Hematopoietic multipotent progenitor cell treated with erythropoietin and hydrocortisone succinate and interleukin-3 and kit ligand, for 6 days (in vitro differentiated cells): ENCODE results near the gene RBM18.

Source experiments
- DNase-seq: peaks from one replicate; pipeline ENCODE4 v3.0.0-alpha.2; 2015

Gene RBM18

DNA sequence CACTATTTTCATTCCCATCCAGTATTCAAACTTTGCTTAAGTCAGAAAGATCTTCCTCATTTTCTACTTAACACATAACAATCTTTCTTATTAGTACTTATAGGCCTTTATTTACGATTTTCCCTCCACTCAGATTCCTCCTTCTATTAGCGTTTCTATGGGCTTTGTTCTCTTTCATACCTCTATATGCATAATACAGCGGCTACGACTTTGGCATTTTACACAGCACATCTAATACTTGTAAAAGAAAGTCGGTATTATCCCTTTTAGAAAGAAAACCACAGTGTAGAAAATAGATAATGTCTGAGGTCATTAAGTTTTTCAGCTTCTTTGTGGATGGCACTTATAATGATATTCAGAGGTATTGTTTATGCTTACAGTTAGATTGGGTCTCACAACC, 8.4 kb downstream of the RBM18 start:
- no peak for DNase-seq

DNA sequence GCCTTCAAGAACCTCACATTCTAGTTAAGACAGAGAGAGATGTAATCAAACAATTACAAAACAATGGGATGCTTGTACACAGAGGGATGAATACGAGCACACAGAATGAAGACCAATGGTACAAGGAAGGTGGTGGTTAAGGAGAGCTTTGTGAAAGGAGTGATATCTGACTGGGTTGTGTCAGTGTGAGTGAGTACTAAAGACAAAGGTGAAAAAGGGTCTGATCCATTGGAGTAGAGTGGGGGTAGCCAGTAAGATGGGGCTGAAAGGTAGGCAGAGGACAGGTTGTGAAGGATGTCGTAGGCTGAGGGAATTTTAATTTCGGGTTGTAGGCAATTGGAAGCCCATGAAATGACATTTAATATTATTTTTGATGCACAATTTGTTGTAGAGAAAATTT, 9.9 kb downstream of the RBM18 start:
- DNase-seq: no peak

DNA sequence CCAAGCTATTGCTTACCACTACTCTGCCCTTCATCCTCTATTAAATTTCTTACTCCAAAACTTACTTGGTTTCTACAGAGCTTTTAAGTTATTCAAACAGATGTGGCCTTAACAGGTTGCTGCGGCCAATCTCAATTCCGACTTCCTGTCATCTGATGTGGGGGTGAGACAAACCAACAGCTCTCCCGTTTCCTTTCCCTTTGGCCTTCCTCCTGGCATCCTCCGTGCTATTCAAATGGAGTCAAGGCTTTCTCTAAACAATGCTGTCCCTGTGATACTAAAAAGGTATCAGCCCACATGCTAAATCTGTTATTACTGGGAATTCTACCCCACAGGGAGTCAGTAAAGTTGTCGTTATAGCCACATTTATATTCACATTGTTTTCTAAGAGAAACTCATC, 11.8 kb downstream of the RBM18 start:
- no peak for DNase-seq

DNA sequence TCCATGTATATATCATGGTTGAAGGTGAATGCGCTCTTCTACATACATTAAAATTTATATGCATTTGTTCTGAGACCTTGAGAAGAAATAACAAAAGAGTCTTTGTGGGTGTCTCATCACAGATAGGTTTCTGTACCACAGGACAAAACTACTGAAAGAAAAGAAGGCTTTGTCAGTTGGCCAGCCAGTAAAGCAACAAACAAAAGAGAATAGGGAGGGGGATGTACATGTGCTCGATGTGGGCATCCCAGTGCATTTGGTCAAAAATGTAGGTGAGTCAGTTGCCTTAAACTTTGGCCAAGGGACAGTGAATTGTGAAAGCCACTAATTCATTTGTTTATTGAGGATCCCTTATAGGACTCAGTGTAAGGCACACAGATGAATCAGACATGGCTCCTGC, 13.3 kb downstream of the RBM18 start:
- no peak for DNase-seq

DNA sequence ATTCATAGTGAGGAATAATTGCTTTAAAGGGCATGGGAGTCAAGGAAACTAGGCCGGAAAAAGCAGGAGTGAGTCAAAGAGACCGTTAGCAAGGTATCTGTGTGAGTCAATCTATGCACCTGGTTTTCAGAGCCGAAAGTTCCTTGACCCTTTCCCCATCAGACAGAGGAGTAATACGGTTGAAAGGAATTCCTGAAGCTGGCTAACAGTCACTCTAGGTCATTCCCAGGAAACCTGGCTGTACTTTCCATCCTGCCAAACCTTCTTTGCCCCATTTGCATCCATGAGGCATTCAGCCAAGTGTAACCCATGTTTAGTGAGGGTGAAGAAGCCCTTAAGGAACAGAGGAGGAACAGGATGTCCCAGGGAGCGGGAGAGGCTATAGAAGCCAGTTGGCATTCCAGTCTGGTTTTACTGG, 16.2 kb downstream of the RBM18 start:
- no peak for DNase-seq

DNA sequence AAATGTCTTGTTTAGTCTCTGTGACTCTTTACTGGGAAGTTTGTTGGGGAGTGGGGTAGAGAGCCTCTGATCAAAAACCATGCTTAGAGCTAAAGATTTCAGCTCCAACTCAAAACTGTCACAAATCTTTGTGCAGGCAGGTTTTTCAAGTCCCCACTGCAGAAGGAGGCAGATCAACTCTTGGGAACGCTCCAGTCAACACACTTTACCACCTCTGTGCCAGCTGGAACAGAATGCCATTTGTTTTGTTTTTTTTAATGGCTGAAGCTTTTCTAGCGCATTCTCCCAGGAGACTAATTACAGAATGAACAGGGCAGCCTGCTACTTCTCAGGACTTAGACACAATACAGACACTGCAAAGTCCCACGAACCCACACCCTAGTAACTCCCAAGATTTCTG, 18.0 kb downstream of the RBM18 start:
- DNase-seq: no peak

DNA sequence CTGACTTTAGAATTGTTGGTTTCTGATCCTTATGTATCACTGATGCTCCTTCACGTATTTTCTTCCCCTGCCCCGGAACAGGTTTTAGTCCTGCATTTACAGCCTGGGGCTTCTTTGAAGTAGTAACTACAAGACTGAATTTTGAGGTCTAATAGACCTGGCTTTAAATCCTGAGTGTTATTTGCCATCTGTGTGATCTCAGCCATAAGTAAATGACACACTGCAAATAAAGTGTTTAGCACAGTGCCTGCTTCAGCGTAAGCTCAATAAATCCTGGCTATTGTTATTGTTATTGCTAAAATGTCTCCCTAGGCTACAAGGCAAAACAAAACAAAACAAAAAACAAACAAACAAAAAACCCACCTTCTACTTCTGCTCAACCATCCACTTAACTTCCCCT, 20.3 kb downstream of the RBM18 start:
- DNase-seq: no peak

DNA sequence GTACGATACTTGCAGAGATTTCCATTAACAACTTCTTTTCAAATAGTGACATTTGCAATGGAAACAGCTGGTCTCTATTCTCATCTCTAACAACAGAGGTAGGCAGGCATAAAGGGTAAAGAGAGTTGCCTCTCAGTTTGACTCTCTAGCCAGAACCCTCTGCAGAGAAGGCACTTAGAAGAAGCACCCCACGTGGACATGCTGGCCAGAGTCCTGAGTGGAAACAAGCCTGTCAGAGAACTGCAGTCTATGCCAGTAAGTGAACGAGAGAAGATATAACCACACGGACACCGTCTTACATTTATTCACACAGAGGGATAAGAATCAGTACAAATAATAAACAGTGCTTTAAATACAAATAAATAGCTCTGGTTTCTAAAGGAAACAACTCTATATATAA, 24.9 kb downstream of the RBM18 start:
- DNase-seq: no peak

DNA sequence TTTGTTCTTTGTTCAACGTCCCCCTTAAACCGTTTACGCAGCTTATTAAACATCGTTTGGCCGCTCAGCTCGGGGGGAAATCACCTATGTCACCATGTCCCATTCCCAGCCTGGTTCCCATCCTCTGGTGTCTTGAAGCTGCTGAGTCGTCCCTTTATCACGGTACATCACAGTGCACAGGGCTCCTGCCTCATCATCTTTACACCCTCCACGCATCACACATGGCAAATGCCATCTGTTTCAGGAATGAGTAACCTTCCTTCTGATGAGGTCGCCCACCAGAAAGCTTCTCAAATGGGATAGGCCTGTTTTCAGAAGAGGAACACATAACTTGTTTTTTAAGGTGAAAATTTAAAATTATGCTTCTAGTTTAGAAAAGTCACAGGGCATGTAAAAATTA, 28.0 kb downstream of the RBM18 start:
- DNase-seq: no peak

DNA sequence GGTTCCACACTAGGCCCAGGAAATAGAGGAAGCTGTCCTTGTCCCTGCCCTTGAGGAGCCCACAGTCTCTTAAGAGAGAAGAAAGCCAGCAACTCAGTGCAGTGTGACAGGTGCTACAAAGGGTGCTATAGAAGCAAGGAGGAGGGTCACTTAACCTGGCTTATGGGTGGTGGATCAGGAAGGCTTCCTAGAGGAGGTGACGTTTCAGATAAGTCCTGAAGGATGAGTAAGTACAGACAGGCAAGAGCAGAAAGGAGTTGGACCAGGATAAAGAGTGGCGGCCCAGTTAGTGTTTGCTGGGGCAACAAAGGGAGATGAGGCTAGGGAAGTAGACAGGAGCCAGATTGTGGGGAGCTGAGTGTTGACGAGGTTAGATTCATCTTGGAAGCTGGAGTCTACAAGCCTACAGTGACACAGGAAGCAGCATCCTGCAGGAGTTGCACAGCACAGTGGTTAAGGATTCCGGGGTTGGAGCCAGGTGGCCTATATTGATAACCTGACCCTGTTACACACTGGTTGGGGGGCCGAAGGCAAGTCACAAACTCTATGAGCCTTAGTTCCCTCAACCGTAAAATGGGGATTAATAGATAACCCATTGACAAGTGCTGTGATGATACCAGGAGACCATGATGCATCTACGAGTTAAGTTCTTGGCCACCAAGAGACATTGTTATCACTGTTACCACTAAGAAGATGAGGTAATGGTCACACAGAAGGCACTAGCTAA, 30.5 kb downstream of the RBM18 start:
- no peak for DNase-seq

DNA sequence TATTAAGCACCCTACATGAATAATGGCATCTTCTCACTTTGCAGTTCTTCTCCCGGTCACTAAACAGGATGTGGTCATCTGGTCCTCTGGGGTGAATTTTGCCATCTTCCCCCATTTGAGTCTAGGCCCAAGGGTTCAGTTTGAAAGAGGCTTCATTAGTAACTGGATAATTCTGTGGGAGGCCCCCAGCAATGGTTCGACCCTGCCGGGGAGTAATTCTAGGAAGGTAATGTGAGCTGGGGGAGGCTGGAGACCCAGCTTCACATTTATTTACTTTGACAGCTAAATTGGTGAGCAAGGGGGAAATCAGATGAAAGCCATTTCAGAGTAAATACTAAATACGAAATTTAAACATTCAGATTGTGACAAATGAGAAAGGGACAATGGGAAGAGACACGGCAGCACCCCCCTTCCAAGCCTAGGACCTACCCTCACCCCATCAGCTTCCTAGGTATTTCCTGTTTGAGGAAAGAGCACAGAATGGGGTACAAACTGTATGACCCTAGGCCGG, 31.8 kb downstream of the RBM18 start:
- no peak for DNase-seq

DNA sequence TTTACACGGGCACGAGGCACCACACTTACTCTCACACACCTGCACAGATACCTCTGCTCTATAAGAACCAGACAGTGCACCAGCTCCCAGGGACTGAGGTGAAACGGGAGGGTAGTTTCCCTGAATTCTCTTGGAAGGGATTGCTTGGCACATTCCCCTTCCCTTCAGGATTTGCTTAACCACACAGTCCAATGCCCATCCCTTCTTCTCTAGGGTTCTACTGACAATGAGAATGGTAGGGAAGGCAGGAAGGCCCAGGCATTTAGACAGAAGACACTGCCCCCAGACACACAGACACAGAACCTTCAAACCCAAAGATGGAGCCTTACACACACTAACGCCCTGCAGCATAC, 35.2 kb downstream of the RBM18 start:
- no peak for DNase-seq

DNA sequence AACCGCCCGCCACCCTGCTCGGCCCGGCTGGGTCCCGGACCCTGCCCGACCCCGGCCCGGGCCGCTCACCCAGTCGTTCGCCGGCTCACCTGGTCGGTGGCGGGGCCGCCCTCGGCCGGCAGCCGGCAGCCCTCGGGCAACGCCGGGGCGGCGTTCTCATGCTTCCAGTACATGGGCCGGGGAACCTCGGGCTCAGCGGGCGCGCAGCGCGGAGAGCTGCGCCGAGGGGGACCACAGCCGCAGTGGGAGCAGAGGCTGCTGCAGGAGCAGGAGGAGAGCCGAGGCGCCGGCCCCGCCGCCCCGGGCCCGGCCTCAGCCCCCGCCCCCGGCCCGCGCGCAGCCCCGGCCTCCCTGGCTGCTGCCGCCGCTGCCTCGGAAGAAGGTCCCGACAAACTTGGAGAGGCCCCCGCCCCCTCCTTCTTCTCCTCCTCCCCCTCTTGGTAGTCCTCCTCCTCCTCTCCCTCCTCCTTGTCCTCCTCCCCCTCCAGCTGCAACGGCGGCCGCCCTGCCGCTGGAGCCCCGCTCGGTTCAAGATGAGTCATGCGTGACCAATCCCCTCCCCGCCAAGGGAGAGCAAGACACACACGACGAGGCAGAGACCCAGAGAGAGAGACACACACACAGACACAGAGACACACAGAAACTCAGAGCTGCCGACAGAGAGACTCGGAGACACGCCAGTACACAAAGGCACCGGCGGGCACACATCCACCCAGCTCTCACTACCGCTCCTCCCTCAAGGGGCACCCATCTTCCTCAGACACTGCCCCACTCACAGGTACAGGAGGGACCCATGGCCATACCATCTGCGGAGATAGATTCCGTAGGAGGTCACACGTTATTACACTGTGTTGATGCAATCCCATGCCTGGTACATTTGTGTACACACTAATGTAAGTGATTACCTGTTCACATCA, 35.8 kb downstream of the RBM18 start, which contains the start of gene LHX6:
LHX6 (minus strand) TSS at position 390 of the 917 bp plus-strand sequence; CDS start at position 173, 217 bp downstream.
- peak; percentile 25 for DNase-seq

DNA sequence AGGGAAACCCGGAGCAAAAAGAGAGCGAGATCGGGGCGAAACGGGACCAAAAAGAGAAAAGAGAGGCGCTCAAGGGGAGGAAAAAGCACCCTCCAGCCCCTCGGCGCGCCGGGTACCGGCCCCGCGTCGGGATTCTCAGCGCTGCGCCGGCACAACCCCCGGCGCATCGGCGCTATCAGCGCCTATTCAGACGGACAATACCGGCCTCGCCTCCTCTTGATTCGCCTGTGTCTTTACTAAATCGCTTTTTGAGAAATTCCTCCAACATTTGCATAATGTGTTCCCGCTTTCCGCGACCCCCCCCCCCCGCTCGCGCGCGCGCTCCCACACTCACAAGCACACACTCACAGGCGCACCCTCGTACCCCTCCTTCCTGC, 36.5 kb downstream of the RBM18 start:
- peak; percentile 43 for DNase-seq

DNA sequence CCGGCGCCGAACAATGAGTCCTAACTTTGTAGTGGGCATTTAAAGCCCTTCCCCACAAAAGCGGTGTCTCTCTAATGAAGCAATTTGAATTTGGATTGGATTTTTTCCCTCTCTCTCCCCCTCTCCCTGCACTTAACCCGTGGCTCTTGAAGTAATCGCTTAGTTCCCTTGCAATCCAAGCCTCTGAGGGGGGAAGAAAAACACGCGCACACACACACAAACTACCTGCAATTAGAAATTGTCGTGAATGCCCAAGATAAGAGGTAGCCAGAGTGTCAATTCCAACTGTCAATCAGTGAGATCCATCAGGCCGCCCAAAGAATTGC, 37.1 kb downstream of the RBM18 start:
- DNase-seq: peak; percentile 22

DNA sequence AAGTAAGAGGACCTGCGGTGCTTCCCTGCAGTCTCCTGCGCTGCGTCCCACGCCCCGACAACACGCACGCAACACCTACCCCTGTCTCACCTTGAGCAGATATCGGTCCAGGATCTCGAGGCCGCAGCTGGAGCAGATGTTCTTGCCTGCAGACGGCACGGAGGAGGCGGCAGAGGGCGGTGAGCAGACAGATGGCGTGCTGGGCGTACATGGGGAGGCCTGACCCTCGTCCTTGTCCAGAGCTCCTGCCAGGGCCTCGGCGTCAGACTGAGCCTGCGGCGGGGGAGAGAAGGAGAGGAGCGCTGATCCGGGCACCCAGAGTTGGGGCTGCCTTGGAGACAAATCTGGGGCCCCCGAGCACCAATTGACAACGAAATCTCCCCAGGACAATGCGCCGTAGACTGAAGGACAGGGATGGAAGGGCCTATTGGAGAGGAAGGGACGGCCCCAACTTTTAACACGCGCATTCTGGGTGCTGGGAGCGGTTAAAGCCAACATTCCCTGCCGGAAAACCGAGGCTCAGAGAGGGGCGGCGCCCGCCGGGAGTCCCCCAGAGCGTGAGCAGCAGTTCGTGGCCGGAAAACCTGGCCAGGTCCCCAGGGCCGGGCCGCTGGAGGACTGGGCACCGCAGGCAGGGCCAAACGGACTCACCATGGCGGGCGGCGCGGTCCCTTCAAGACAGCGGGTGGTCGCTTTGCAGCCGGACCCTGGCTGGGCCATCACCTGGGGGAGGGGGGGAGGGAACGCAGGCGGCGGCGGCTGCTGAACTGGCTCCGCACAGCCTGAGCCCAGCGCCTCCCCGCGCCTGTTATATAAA, 37.7 kb downstream of the RBM18 start:
- no peak for DNase-seq

DNA sequence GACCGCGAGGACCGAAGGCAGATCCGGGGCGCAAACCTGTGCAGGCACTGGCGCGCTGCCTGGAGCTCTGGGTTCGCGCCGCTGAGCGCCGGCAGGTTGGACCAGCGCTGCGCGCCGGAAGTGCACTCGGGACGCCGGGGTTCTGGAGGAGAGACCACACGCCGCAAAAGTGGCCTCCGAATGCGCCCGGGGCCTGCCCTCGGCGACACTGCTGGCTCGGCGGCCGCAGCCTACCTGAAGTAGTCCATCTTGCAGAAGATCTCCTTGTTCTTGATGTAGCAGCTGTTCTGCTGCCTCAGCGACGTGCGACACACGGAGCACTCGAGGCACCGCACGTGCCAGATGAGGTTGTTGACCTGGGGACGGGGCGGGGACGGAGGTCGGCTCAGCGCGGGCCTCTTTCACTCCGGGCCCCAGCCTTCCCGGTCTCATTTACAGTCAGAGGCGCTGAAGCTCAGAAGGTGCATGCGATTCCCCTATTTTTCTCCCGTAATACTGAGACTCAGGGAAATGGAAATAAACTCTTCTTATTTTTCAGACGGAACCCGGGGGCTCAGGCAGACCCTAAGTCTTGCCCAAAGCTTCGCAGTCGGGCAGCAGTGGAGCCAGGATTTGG, 38.4 kb downstream of the RBM18 start:
- no peak for DNase-seq

DNA sequence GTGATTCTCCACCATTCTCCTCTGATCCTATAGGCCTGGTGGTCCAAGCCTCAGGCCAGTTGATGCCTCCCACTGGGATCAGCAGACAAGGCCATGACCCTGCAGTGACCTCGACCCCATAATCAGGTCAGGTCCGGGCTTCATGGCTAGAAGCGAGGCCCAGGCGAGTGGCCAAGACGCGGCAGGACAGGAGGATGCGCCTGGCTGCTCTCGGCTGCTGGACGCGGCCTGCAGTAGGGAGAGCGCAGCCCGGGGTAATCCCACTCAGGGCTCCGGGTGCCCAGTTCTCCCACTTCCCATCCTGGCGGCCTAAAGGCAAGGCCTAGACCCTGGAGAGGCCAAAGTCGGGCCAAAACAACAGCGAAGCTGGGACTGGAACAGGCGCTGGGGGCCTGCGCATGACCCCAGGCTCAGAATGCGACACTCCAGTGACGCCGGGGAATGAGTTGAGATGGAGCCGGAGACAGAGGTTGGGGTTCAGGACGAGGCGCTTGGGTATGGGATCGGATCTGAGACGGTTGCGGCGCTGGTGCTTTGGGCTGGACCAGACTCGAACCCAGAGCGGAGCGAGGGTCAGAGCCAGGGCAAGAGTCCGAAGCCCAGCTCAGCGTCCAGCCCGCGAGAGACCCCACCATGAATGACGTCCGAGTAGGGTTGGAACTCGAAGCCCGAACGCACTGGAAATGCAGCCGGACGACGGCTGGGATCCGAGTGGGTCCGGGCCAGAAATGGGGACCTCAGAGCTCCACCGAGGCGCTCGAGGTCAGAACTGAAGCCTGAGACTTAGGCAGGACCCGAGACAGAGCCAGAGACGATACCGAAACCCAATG, 39.1 kb downstream of the RBM18 start:
- no peak for DNase-seq

DNA sequence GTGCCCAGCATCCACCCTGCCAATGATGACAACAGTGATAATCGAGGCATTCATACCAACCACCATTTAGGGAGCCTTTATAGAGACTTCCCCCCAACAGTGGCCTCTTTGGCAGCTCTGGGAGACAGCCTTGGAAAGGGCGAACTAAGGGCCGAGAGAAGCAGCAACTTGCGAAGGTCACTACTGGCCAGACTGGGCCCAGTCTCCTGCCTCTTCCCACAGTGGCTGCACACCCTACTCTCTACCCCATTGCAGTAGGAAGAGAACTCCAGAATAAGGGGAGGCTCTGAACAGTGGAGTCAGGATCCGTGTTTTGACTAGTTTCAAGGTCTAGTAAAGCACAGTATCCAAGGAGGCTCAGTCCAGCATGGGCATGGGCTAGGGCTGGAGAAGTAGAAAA, 41.2 kb downstream of the RBM18 start:
- DNase-seq: no peak

DNA sequence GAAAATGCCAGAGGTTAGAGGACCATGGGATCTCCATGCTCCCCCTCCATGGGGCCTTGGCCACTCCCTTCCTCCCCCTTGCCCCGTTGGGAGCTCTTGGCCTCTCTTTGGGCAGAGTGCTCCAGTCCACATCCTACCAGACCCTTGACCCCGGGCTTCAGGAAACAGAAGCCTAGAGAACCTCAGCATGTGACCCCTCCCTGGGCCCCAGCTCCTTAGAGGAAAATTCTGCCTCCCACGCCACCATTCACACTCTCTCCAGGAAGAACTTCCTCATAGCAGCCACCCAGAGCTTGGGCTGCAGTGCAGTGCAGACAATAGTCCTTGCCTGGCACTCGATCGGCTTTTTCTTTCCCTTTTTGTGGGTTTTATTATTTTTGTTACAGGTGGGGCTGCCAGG, 41.8 kb downstream of the RBM18 start:
- peak; percentile 16 for DNase-seq

DNA sequence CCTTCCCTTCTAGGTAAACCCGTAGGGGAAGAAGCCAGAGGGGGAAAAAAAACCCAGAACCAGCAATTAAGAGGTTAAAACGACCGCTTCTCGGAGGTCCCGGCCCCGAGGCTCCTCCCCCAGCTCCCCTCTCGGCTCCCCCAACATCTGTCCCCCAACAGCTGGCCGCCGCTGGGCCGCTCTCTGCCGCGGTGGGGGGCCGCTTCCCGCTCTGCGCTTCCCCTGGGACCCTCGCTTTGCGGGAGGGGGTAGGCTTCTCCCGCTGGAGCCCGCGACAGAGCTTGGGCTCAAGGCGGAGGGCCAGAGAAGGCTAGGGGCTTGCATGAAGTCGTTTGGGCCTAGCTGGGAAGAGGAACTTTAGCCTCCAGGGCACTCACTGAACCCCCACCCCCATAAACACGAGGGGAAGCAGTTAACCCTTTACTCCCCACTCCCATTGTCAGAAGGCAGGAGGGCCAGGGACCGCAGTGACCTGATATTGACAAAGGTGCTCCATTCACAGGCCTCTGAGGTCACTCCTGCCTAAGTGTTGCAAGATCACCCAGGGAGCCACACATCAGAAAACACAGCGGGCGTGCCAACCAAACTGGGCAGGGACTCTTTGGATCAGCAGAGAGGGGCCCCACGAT, 43.3 kb downstream of the RBM18 start:
- DNase-seq: peak; percentile 49
